ENCODE data around the gene RSL1D1. TPM values are rescaled to one million over a fixed set of nuclear protein-coding genes. Genes with fewer than 3 reads are reported as not detected.
"Not testable (repeated sequence)": the region's sequence is repeated elsewhere in the genome, so short reads cannot be mapped to it uniquely, and the experiment has no call there.

Gene RSL1D1
- total RNA-seq, 3 donors from 2014 or later = 150 to 219 (median 172) TPM

- intact Hi-C loops (cut with DNase I; ENCODE audit: low total_unique reads) = no loop called here
- H3K4me1 ChIP-seq = peaks cover 15 to 23% of the 10 kb centered on the region in 2 donors
- no peak overlapping the region for H3K4me3 ChIP-seq
- no peaks in the 10 kb centered on the region for H3K27me3 ChIP-seq
- TF ChIP-seq CTCF (IDR thresholded peaks at IDR 0.05) (no peak), POLR2AphosphoS5 (IDR thresholded peaks at IDR 0.05) (no peak), POLR2A (IDR thresholded peaks at IDR 0.05) (no peak)
- H3K9me3 ChIP-seq = no peaks in the 10 kb centered on the region
- no peaks in the 10 kb centered on the region for H3K36me3 ChIP-seq
- no peak for DNase-seq (ENCODE audit: low spot score in 2 of 2)
- peak overlapping the region in 1 of 2 donors; percentile 98 for H3K27ac ChIP-seq
Observed at GRCh38 chr16:11791144-11791828, 60.1 kb downstream of the RSL1D1 start.

- Histone ChIP-seq H3K36me3 (no peaks in the 10 kb centered on the region), H3K27ac (no peak overlapping the region), H3K4me1 (peaks cover 6 to 23% of the 10 kb centered on the region in 2 donors), H3K27me3 (no peaks in the 10 kb centered on the region), H3K9me3 (no peaks in the 10 kb centered on the region), H3K4me3 (no peak overlapping the region)
- intact Hi-C loops (cut with DNase I; ENCODE audit: low total_unique reads) = no loop called here
- peak in 1 of 2 donors; percentile 8 for DNase-seq (ENCODE audit: low spot score in 2 of 2)
- TF ChIP-seq POLR2A (IDR thresholded peaks at IDR 0.05) (no peak), POLR2AphosphoS5 (IDR thresholded peaks at IDR 0.05) (no peak), CTCF (IDR thresholded peaks at IDR 0.05) (no peak)
Observed at GRCh38 chr16:11788914-11789313, 62.4 kb downstream of the RSL1D1 start.

- intact Hi-C loops (cut with DNase I; ENCODE audit: low total_unique reads); H3K27me3 ChIP-seq; H3K4me3 ChIP-seq; H3K36me3 ChIP-seq; DNase-seq (ENCODE audit: low spot score in 2 of 2); H3K9me3 ChIP-seq; H3K4me1 ChIP-seq; H3K27ac ChIP-seq: not testable (repeated sequence)
Observed at GRCh38 chr16:11784980-11785599, 66.3 kb downstream of the RSL1D1 start.

GRCh38 chr16:11784381-11784780 is 67.0 kb downstream of the RSL1D1 start:
- DNase-seq (ENCODE audit: low spot score in 2 of 2); H3K9me3 ChIP-seq; H3K27me3 ChIP-seq; intact Hi-C loops (cut with DNase I; ENCODE audit: low total_unique reads); H3K4me3 ChIP-seq; H3K4me1 ChIP-seq; H3K36me3 ChIP-seq: not testable (repeated sequence)
- peak overlapping the region in 1 of 2 donors; percentile 96 for H3K27ac ChIP-seq

- Histone ChIP-seq H3K4me3 (peak overlapping the region in 1 of 3 donors; percentile 54), H3K9me3 (no peaks in the 10 kb centered on the region), H3K36me3 (no peaks in the 10 kb centered on the region), H3K27me3 (no peaks in the 10 kb centered on the region), H3K27ac (peak overlapping the region; percentile 94 to 96), H3K4me1 (peaks cover 6% of the 10 kb centered on the region in 2 donors)
- intact Hi-C loops (cut with DNase I; ENCODE audit: low total_unique reads) = no loop called here
- DNase-seq (ENCODE audit: low spot score in 2 of 2) = no peak
- TF ChIP-seq POLR2A (IDR thresholded peaks at IDR 0.05) (no peak), CTCF (IDR thresholded peaks at IDR 0.05) (no peak), POLR2AphosphoS5 (IDR thresholded peaks at IDR 0.05) (no peak)
Observed at GRCh38 chr16:11784038-11784369, 67.3 kb downstream of the RSL1D1 start.

Other genes starting within 250 kb of the RSL1D1 start
- gene SNN, start 183.1 kb downstream of the RSL1D1 start, total RNA-seq = 10 to 100 TPM; 16.4 to 68.3 (median 18.7) TPM
- 10 to 100 TPM; 38.6 to 53.7 (median 47.9) TPM for gene TXNDC11, start 108.7 kb downstream of the RSL1D1 start, total RNA-seq
- gene ZC3H7A, start 54.3 kb downstream of the RSL1D1 start, total RNA-seq = 10 to 100 TPM; 58.4 to 70.7 (median 67.5) TPM
- gene GSPT1, start 64.4 kb upstream of the RSL1D1 start, total RNA-seq = 10 to 100 TPM; 61.3 to 68.5 (median 67.6) TPM
- gene NPIPB2, start 90.5 kb upstream of the RSL1D1 start, total RNA-seq = 10 to 100 TPM; 14.8 to 23.9 (median 20.3) TPM
- under 1 TPM in 2 of 3 donors, not detected in 1; 0.44 to 0.98 TPM for gene TNFRSF17, start 113.7 kb upstream of the RSL1D1 start, total RNA-seq
- 10 to 100 TPM; 19.2 to 37.4 (median 28.8) TPM for gene SNX29, start 125.2 kb upstream of the RSL1D1 start, total RNA-seq